ENCODE data around the gene ATP13A2. TPM values are rescaled to one million over a fixed set of nuclear protein-coding genes. Genes with fewer than 3 reads are reported as not detected.
"Not testable (repeated sequence)": the region's sequence is repeated elsewhere in the genome, so short reads cannot be mapped to it uniquely, and the experiment has no call there.

Gene ATP13A2
- total RNA-seq, 8 experiments from 2014 or later = 32.2 to 80.0 (median 55.8) TPM

DNA sequence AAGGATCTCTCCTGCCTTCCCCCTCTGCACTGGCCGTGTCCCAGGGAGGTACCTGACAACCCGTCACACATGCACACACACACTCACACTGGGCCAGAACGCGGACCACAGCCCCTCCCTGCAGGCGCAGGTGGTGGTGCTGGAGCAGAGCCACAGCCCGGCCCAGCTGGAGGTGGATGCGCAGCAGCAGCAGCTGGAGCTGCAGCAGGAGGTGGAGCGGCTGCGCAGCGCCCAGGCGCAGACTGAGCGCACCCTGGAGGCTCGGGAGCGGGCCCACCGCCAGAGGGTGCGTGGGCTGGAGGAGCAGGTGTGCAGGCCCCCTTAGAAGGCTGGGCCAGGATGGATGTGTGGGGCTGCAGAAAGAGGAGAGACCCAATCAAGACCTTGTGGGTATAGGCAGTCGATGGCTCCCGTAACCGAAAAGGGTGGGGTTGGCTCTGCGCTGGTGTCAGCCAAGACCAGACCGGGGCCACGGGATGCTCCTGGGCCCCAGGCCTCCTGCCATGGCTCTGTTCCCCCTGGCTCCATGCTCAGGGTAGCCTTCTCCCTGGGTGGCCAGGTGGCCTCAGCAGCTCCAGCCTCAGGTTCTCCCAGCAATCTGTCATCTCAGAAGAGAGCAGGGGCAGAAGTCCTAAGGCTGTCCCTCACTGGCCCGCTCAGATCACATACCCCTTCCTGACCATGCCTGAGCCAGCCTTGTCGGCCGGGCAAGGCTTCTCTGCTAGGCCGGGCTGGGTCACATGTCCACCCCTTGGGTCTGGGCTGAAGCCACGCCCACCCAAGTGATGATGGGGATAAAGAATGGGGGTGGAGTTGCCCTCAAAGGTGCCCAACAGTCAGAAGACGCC, 40.2 kb downstream of the ATP13A2 start:
- Histone ChIP-seq H3K27ac (no peak overlapping the region), H3K4me1 (replicated peaks in 1 of 2) (peaks cover 14 to 18% of the 10 kb centered on the region in 2 donors), H3K4me3 (no peak overlapping the region)
- in situ Hi-C loops (cut with MboI; ENCODE audit: low pct_unique_long_range_greater_than_20kb in 2 of 9, low sequenced_read_pairs in 9 of 9, unreplicated experiment in 9 of 9) = no loop called here
- peak; percentile 17 to 70 (median 62) for ATAC-seq (replicated peaks in 6 of 8)
- 20 to 100% (median 78%) methylated on average over 1 to 15 of the region's 28 CpGs; no CpG with 5 or more reads in 4 of the 10 experiments for WGBS, 10 experiments

DNA sequence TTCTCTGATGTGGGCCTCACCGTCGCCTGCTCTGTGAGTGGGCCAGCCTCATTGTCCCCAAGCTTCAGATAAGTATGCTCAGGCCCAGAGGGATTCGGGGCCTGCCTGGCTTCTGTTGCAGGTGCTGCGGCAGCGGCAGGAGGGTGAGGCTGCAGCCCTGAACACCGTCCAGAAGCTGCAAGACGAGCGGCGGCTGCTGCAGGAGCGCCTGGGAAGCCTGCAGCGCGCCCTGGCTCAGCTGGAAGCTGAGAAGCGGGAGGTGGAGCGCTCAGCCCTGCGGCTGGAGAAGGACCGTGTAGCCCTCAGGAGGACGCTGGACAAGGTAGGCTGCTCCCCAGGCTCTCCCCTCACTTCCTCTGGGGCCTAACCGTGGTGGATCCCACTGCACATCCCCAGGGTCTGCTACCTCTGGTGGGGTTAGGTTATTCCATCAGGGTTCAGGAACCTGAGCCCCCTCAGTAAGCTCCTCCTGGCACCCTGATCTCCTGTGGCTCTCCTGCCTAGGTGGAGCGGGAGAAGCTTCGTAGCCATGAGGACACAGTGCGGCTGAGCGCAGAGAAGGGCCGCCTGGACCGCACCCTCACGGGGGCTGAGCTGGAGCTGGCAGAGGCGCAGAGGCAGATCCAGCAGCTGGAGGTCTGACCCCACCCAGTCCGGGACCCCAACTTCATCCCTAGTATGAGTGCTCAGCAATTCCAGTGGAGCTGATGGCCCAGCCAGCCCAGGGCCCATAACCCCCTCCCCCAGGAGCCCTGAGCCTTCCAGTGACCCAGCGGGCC, 41.4 kb downstream of the ATP13A2 start:
- in situ Hi-C loops (cut with MboI; ENCODE audit: low pct_unique_long_range_greater_than_20kb in 2 of 9, low sequenced_read_pairs in 9 of 9, unreplicated experiment in 9 of 9) = no loop called here
- 90 to 100% (median 97%) methylated on average over 1 to 19 of the region's 28 CpGs; no CpG with 5 or more reads in 4 of the 10 experiments for WGBS, 10 experiments
- Histone ChIP-seq H3K4me3 (no peak overlapping the region), H3K4me1 (replicated peaks in 1 of 2) (peaks cover 14 to 18% of the 10 kb centered on the region in 2 donors), H3K27ac (no peak overlapping the region)
- no peak for ATAC-seq (replicated peaks in 6 of 8)

DNA sequence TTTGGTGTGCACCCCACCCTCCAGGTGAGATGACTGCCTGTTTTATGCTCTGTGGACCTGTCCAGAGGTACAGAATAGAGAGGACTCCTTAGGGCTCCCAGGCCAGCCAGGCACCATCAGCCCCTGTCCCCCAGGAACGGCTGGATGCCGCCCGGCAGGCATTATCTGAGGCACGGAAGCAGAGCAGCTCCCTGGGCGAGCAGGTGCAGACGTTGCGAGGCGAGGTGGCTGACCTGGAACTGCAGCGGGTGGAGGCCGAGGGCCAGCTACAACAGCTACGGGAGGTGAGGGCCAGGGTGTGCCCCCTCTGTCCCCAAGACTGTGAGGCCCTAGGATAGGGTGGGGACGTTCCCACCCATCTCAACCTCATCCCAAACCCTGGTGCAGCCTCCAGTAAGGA, 42.1 kb downstream of the ATP13A2 start:
- Histone ChIP-seq H3K27ac (no peak overlapping the region), H3K4me1 (replicated peaks in 1 of 2) (peaks cover 14 to 18% of the 10 kb centered on the region in 2 donors), H3K4me3 (no peak overlapping the region)
- no peak for ATAC-seq (replicated peaks in 6 of 8)
- 80 to 97% (median 83%) methylated on average over 1 to 10 of the region's 12 CpGs; no CpG with 5 or more reads in 5 of the 10 experiments for WGBS, 10 experiments
- in situ Hi-C loops (cut with MboI; ENCODE audit: low pct_unique_long_range_greater_than_20kb in 2 of 9, low sequenced_read_pairs in 9 of 9, unreplicated experiment in 9 of 9) = no loop called here

DNA sequence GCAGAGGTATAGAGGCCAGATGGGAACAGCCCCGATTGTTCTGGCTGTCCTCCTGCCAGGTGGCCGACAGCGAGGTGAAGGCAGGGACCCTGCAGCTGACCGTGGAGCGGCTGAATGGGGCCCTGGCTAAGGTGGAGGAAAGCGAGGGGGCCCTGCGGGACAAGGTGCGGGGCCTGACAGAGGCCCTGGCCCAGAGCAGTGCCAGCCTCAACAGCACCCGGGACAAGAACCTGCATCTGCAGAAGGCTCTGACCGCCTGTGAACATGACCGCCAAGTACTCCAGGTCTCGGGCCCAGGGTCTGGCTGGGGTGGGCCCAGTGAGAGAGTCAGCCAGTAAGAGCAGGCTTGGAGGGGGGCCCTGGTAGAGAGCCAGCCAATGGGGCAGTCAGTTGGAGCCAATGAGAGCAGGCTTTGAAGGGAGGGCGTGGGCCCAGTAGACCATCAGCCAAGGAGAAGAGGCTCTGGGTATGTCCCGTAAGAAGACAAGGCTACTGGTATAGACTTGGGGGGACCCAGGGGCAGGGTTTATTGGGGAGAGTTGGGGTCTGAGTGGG, 42.6 kb downstream of the ATP13A2 start:
- H3K27ac ChIP-seq = no peak overlapping the region
- H3K4me3 ChIP-seq = no peak overlapping the region
- in situ Hi-C loops (cut with MboI; ENCODE audit: low pct_unique_long_range_greater_than_20kb in 2 of 9, low sequenced_read_pairs in 9 of 9, unreplicated experiment in 9 of 9) = no loop called here
- peaks cover 14 to 18% of the 10 kb centered on the region in 2 donors for H3K4me1 ChIP-seq (replicated peaks in 1 of 2)
- peak in 1 of 8 experiments; percentile 59 for ATAC-seq (replicated peaks in 6 of 8)
- WGBS, 10 experiments = 40 to 97% (median 88%) methylated on average over 1 to 9 of the region's 14 CpGs; no CpG with 5 or more reads in 5 of the 10 experiments

DNA sequence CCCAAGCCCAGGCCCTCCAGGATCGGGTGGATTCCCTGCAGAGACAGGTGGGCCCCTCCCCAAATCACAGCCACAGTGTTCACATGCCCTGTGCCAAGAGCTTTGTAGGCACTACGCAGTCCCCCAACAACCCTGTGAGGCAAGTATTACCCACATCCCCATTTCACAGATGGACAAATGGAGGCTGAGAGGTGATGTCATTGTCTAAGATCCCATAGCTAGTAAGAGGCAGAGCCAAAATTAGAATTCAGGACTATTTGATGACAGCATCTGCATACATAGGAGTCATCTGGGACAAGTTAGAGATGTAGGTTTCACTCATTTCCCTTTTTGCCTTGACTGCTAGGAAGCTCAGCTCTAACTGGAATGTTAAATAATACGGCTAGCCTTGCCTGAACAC, 43.4 kb downstream of the ATP13A2 start:
- H3K4me1 ChIP-seq (replicated peaks in 1 of 2) = peaks cover 14 to 18% of the 10 kb centered on the region in 2 donors
- in situ Hi-C loops (cut with MboI; ENCODE audit: low pct_unique_long_range_greater_than_20kb in 2 of 9, low sequenced_read_pairs in 9 of 9, unreplicated experiment in 9 of 9) = no loop called here
- ATAC-seq (replicated peaks in 6 of 8) = no peak
- no peak overlapping the region for H3K4me3 ChIP-seq
- H3K27ac ChIP-seq = no peak overlapping the region
- 60 to 100% (median 81%) methylated on average over 1 of the region's 3 CpGs; no CpG with 5 or more reads in 2 of the 10 experiments for WGBS, 10 experiments

DNA sequence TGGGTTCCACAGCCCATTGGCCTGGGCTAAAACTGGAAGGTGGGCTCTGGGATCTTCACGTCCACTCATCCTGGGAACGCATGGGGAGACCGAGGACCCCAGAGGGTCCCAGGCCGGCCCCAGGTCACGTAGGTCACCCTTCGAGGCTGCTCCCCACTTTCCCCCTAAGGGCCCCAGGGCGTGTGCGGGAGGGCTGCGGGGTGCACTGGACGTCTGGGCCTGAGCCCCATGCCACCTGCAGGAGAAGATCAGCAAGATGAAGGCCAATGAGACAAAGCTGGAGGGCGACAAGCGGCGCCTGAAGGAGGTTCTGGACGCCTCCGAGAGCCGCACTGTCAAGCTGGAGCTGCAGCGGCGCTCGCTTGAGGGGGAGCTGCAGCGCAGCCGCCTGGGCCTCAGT, 43.8 kb downstream of the ATP13A2 start:
- Histone ChIP-seq H3K4me3 (no peak overlapping the region), H3K27ac (no peak overlapping the region), H3K4me1 (replicated peaks in 1 of 2) (peaks cover 14 to 18% of the 10 kb centered on the region in 2 donors)
- 96 to 100% (median 97%) methylated on average over 3 to 11 of the region's 21 CpGs; no CpG with 5 or more reads in 6 of the 10 experiments for WGBS, 10 experiments
- no peak for ATAC-seq (replicated peaks in 6 of 8)
- in situ Hi-C loops (cut with MboI; ENCODE audit: low pct_unique_long_range_greater_than_20kb in 2 of 9, low sequenced_read_pairs in 9 of 9, unreplicated experiment in 9 of 9) = no loop called here

DNA sequence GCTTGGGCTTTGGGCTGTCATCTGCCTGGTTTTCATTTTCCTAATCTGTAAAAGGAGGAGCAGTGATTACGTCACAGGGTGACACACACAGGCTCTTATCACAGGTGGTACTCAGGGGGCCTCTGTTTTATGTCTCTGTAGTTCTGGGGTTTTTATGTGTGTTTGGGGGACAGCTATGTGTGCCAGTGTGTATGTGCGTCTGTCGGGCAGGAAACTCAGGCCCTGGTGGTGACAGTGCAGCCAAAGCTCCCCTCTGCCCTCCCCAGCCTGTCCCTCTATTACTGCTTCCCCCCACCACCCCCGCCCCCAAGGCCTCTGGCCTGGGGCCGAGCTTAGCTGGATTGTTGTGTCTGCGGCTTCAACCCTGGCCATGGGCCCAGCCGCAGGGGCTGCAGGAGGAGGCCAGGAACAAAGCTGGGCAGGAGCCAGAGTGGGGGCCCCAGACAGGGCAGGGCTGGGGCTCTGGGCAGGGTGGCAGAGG, 44.6 kb downstream of the ATP13A2 start:
- H3K27ac ChIP-seq = no peak overlapping the region
- WGBS, 10 experiments = 0 to 85% (median 30%) methylated on average over 1 to 4 of the region's 7 CpGs; no CpG with 5 or more reads in 6 of the 10 experiments
- H3K4me3 ChIP-seq = no peak overlapping the region
- peak in 4 of 8 experiments; percentile 13 to 69 (median 54) for ATAC-seq (replicated peaks in 6 of 8)
- in situ Hi-C loops (cut with MboI; ENCODE audit: low pct_unique_long_range_greater_than_20kb in 2 of 9, low sequenced_read_pairs in 9 of 9, unreplicated experiment in 9 of 9) = no loop called here
- peaks cover 9 to 10% of the 10 kb centered on the region in 2 donors for H3K4me1 ChIP-seq (replicated peaks in 1 of 2)

DNA sequence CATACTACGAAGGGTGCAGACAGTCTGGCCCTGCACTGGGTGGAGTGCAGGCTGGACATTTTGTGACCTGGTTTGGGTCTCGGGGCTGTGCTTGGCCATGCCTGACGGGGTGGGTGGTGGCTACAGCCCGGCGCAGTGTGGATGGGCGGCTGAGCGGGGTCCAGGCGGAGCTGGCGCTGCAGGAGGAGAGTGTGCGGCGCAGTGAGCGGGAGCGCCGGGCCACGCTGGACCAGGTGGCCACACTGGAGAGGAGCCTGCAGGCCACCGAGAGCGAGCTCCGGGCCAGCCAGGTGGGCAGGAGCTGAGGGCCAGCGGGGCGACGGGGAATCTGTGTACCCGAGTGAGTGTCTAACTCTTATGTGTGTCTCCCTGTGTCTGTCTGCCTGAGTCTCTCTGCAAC, 45.4 kb downstream of the ATP13A2 start:
- Histone ChIP-seq H3K27ac (no peak overlapping the region), H3K4me1 (replicated peaks in 1 of 2) (peaks cover under 1 to 1% of the 10 kb centered on the region in 2 donors), H3K4me3 (no peak overlapping the region)
- WGBS, 10 experiments = 87 to 100% (median 96%) methylated on average over 3 to 13 of the region's 22 CpGs; no CpG with 5 or more reads in 6 of the 10 experiments
- in situ Hi-C loops (cut with MboI; ENCODE audit: low pct_unique_long_range_greater_than_20kb in 2 of 9, low sequenced_read_pairs in 9 of 9, unreplicated experiment in 9 of 9) = no loop called here
- ATAC-seq (replicated peaks in 6 of 8) = no peak

DNA sequence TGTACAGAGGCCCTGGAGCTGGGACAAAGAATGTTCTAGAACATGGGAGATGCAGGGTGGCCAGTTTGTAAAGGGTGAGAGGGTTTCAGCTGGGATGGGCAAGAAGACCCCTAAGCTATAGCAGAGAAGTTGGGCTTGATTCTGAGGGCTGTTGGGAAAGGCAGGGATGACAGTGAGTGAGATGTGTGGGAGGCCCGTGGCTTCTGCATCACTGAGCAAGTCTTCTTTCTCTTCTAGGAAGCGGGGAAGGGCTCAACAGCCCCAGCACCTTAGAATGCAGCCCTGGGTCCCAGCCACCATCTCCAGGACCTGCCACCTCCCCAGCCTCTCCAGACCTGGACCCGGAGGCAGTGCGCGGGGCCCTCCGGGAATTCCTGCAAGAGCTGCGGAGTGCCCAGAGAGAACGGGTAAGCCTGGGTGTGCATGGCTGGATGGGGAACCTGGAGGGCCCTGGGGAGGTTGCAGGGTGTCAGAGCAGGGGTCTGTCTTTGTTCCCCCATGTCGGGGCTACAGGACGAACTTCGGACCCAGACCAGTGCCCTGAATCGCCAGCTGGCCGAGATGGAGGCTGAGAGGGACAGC, 46.2 kb downstream of the ATP13A2 start:
- Histone ChIP-seq H3K4me3 (no peak overlapping the region), H3K4me1 (replicated peaks in 1 of 2) (no peaks in the 10 kb centered on the region), H3K27ac (no peak overlapping the region)
- in situ Hi-C loops (cut with MboI; ENCODE audit: low pct_unique_long_range_greater_than_20kb in 2 of 9, low sequenced_read_pairs in 9 of 9, unreplicated experiment in 9 of 9) = no loop called here
- WGBS, 10 experiments = 94 to 100% (median 98%) methylated on average over 2 to 10 of the region's 13 CpGs; no CpG with 5 or more reads in 7 of the 10 experiments
- no peak for ATAC-seq (replicated peaks in 6 of 8)

DNA sequence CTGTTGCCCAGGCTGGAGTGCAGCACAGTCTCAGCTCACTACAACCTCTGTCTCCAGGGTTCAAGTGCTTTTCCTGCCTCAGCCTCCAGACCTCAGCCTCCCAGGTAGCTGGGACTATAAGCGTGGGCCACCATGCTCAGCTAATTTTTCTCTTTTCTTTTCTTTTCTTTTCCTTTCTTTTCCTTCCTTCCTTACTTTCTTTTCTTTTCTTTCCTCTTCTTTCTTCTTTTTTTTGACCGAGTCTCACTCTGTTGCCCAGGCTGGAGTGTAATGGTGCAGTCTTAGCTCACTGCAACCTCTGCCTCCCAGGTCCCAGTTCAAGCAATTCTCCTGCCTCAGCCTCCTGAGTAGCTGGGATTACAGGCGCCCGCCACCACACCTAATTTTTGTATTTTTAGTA, 47.6 kb downstream of the ATP13A2 start:
- H3K27ac ChIP-seq; H3K4me1 ChIP-seq (replicated peaks in 1 of 2); H3K4me3 ChIP-seq; in situ Hi-C loops (cut with MboI; ENCODE audit: low pct_unique_long_range_greater_than_20kb in 2 of 9, low sequenced_read_pairs in 9 of 9, unreplicated experiment in 9 of 9); ATAC-seq (replicated peaks in 6 of 8): not testable (repeated sequence)
- WGBS, 10 experiments = 75 to 98% (median 96%) methylated on average over 2 to 4 of the region's 4 CpGs; no CpG with 5 or more reads in 1 of the 10 experiments

DNA sequence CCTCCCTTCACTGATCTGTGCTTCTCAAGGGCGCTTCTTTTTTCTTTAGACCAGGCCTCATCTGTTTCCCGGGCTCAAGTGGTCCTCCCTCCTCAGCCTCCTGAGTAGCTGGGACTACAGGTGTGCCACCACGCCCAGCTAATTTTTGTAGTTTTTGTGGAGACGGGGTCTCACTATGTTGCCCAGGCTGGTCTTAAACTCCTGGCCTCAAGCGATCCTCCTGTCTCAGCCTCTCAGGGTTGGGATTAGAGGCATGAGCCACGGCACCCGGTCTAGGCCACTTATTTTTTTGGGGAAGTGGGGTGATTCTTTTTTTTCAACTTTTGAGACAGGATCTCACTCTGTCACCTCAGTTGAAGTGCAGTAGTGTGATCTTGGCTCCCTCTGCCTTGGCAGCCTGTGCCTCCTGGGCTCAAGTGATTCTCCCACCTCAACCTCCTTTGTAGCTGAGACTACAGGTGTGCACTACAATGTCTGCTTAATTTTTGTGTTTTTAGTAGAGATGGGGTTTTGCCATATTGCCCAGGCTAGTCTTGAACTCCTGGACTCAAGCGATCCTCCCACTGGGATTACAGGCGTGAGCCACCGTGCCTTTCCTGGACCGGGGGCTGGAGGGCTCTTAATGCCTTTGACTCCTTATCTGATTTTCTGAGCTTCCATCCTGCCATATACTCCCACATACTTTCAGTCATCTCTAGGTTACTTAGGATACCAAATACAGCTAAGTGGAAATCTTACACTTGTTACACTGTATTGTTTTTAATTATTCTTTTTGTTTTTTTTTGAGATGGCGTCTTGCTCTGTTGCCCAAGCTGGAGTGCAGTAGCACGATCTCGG, 50.2 kb downstream of the ATP13A2 start:
- no peaks in the 10 kb centered on the region for H3K4me1 ChIP-seq (replicated peaks in 1 of 2)
- in situ Hi-C loops (cut with MboI; ENCODE audit: low pct_unique_long_range_greater_than_20kb in 2 of 9, low sequenced_read_pairs in 9 of 9, unreplicated experiment in 9 of 9) = no loop called here
- 40 to 100% (median 90%) methylated on average over 1 to 13 of the region's 14 CpGs; no CpG with 5 or more reads in 1 of the 10 experiments for WGBS, 10 experiments
- H3K4me3 ChIP-seq = peak overlapping the region in 2 of 5 donors; percentile 19 to 28
- peak in 1 of 8 experiments; percentile 1 for ATAC-seq (replicated peaks in 6 of 8)
- no peak overlapping the region for H3K27ac ChIP-seq

All from motor neuron (in vitro differentiated cells).